GM20000 (cell line): Measurements from ENCODE around the gene OTUD6A.
"Not testable (repeated sequence)": the region's sequence is repeated elsewhere in the genome, so short reads cannot be mapped to it uniquely, and the experiment has no call there.

Source experiments
- DNase-seq: peaks from one replicate; pipeline ENCODE4 v3.0.0; 2012; ENCODE audit warnings: low spot score
- TF ChIP-seq, protein P1 (sequence below): IDR thresholded peaks from 2 replicates; pipeline ENCODE4 v1.5.1; 2012; ENCODE audit warnings: mild to moderate bottlenecking, control low read depth; ENCODE audit errors: extremely low read depth, missing control alignments

Gene OTUD6A

DNA sequence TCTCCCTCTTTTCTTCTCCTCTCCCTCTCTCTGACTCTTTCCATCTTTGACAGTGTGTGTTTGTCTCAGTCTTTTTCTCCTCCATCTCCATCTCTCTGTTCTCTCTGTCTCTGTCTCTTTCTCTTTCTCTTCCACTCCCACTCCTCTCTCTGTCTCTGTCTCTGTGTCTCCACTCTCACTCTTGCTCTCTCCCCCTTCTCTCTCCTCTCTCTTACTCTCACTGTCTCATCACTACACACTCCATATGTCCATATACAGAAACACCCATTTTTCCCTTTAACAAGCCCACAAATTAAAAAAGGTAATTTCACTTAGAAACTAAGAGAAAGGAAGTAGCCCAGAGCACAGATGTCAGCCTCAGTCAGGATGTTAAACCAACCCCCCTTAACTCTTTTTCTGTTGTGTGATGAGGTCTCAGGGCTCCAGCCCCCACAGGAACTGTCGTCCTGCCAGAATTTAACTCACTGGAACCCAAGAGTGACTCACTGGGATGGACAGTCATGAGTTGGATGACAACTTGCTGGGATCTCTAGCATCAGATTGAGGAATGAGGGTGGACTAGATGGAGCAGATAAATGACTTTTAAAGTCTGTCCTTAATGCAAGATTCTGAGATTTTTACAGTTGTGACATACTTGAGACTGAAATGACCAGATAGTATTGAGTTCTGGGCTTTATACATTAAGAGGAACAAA is 27.5 kb downstream of the OTUD6A start:
- TF ChIP-seq, protein P1, sequence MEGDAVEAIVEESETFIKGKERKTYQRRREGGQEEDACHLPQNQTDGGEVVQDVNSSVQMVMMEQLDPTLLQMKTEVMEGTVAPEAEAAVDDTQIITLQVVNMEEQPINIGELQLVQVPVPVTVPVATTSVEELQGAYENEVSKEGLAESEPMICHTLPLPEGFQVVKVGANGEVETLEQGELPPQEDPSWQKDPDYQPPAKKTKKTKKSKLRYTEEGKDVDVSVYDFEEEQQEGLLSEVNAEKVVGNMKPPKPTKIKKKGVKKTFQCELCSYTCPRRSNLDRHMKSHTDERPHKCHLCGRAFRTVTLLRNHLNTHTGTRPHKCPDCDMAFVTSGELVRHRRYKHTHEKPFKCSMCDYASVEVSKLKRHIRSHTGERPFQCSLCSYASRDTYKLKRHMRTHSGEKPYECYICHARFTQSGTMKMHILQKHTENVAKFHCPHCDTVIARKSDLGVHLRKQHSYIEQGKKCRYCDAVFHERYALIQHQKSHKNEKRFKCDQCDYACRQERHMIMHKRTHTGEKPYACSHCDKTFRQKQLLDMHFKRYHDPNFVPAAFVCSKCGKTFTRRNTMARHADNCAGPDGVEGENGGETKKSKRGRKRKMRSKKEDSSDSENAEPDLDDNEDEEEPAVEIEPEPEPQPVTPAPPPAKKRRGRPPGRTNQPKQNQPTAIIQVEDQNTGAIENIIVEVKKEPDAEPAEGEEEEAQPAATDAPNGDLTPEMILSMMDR: no peak
- no peak for DNase-seq

DNA sequence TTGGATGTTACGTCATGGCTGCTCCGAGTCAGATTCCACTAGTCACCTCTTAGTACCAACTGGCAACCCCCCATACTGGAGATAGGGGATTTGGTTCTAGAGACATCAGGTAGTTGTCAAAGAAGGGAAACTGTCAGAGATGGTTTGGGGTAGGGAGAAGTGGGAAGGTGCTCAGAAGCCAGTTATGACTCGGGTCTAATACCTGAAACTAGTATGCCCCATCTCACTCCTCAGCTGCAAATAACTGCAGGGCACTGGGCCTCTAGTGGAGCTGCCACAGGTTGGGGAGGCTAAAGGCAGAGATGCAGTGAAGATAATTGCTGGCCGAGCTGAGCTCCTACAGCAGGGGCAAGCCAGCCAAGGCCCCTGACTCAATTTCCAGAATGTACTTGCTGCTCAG is 30.0 kb downstream of the OTUD6A start:
- DNase-seq: no peak
- TF ChIP-seq, protein P1: no peak

DNA sequence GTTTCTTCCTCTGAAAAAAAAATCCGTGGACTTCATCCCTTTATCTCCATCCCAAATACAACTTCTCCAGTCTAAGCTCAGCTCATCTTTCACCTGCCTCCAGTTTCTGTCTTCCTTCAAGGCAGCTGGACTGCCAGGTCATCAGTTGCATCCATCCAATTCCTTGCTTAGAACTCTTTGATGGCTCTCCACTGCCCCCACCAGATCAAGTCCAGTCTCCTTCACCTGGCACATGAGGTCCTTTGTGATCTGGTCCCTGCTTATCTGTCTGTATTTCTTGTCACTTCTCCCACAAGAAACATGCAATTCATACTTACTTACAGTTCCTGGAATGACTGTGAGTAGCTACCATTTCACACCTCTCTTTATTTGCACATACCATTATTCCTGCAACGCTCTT is 33.8 kb downstream of the OTUD6A start:
- TF ChIP-seq, protein P1: no peak
- no peak for DNase-seq

DNA sequence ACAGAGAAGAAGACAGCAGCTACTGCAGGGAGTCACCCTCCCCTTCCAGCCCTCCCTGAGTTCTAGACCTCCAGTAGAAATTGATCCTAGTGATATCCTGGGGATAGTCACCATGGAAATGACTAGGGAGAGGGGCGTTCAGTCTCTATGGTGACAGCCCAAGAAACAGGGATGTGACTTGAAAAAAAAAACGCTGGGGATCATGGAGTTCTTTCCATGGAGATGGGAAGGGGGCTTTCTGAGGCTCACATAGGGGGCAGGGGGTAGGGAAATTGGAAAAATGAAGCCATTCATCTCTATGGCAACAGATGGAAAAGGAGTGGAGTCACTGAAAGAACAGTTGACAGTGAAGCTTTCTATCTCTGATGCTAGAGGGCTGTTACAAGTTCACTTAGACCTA is 43.0 kb downstream of the OTUD6A start:
- DNase-seq: no peak
- TF ChIP-seq, protein P1: no peak

DNA sequence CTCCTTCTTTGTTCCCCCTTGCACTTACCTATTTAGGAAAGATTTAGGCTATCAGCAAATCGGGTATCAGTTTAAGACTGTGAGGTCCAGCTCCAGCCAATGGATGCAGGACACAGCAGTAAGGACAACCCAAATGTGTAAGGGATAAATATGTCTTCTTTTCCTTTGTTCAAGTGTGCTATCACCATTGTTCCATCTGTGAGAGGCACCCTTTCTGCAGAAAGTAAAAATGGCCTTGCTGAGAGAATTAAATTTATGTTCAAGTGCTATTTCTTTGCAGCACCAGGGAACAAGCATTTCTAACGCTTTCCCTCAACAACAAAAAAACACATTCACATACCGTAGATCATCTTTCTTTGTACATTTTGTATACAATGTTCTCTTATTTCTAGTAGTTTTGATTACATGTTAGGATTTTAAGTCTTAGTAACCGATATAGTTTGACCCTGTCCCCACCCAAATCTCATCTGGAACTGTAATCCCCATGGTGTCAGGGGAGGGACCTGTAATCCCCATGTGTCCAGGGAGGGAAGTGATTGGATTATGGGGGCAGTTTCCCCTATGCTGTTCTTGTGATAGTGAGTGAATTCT is 49.3 kb downstream of the OTUD6A start:
- not testable (repeated sequence) for DNase-seq
